ENCODE results near the gene RSPH3.
"Not testable (repeated sequence)": the region's sequence is repeated elsewhere in the genome, so short reads cannot be mapped to it uniquely, and the experiment has no call there.

DNA sequence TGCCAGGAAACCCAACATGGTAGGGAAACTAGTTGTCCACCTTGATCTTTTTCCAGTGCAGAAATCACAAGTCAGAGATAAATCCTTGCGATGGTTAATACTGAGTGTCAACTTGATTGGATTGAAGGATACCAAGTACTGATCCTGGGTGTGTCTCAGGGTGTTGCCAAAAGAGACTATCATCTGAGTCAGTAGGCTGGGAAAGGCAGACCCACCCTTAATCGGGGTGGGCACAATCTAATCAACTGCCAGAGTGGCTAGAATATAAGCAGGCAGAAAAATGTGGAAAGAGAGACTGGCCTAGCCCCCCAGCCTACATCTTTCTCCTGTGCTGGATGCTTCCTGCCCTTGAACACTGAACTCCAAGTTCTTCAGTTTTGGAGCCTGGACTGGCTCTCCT is 10.3 kb downstream of the RSPH3 start:
- TF ChIP-seq, protein P1, sequence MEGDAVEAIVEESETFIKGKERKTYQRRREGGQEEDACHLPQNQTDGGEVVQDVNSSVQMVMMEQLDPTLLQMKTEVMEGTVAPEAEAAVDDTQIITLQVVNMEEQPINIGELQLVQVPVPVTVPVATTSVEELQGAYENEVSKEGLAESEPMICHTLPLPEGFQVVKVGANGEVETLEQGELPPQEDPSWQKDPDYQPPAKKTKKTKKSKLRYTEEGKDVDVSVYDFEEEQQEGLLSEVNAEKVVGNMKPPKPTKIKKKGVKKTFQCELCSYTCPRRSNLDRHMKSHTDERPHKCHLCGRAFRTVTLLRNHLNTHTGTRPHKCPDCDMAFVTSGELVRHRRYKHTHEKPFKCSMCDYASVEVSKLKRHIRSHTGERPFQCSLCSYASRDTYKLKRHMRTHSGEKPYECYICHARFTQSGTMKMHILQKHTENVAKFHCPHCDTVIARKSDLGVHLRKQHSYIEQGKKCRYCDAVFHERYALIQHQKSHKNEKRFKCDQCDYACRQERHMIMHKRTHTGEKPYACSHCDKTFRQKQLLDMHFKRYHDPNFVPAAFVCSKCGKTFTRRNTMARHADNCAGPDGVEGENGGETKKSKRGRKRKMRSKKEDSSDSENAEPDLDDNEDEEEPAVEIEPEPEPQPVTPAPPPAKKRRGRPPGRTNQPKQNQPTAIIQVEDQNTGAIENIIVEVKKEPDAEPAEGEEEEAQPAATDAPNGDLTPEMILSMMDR (conservative IDR thresholded peaks at IDR 0.05), result not testable (repeated sequence)
- not testable (repeated sequence) for TF ChIP-seq ZFX (IDR thresholded peaks at IDR 0.05)

Data from C4-2B (cell line).